Coronary artery (tissue), 2 donors: ENCODE results near the gene PACS1.

Source experiments
- DNase-seq: peaks from one replicate; pipeline ENCODE4 v3.0.0-alpha.2; 2017; ENCODE audit warnings: low spot score
- H3K27ac ChIP-seq, 2 donors: fragments of 200-600 bp; sonication (generic); one replicate each; pipeline ENCODE4 v1.5.1; 2016 to 2019
- H3K4me3 ChIP-seq: fragments of 200-600 bp; sonication (generic); 2 replicates; pipeline ENCODE4 v1.5.1; 2016; ENCODE audit warnings: mild to moderate bottlenecking, moderate library complexity
- TF ChIP-seq, protein P1 (sequence below): fragments of 200-600 bp; sonication (generic); IDR thresholded peaks from one replicate; pipeline ENCODE4 v1.5.1; 2019; ENCODE audit warnings: antibody characterized with exemption

Gene PACS1

DNA sequence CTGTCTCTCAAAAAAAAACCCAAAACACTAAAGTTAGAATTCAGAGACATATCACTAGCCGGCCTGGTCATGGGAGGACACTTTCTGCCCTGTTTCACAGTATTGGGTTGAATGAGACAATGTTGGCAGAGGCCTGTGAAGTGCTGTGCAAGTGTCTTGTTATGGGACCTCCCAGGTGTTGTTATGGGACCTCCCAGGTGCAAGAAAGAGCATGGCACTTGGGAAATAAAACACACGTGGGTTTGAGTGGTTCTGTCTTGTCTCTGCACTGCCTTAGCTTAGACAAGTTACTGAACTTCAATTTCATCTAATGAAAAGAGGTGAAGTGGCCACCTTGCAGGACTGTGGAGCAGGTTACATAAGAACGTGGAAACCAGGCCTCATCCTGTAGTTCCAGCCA, 169.4 kb downstream of the PACS1 start:
- TF ChIP-seq, protein P1, sequence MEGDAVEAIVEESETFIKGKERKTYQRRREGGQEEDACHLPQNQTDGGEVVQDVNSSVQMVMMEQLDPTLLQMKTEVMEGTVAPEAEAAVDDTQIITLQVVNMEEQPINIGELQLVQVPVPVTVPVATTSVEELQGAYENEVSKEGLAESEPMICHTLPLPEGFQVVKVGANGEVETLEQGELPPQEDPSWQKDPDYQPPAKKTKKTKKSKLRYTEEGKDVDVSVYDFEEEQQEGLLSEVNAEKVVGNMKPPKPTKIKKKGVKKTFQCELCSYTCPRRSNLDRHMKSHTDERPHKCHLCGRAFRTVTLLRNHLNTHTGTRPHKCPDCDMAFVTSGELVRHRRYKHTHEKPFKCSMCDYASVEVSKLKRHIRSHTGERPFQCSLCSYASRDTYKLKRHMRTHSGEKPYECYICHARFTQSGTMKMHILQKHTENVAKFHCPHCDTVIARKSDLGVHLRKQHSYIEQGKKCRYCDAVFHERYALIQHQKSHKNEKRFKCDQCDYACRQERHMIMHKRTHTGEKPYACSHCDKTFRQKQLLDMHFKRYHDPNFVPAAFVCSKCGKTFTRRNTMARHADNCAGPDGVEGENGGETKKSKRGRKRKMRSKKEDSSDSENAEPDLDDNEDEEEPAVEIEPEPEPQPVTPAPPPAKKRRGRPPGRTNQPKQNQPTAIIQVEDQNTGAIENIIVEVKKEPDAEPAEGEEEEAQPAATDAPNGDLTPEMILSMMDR, result no peak

DNA sequence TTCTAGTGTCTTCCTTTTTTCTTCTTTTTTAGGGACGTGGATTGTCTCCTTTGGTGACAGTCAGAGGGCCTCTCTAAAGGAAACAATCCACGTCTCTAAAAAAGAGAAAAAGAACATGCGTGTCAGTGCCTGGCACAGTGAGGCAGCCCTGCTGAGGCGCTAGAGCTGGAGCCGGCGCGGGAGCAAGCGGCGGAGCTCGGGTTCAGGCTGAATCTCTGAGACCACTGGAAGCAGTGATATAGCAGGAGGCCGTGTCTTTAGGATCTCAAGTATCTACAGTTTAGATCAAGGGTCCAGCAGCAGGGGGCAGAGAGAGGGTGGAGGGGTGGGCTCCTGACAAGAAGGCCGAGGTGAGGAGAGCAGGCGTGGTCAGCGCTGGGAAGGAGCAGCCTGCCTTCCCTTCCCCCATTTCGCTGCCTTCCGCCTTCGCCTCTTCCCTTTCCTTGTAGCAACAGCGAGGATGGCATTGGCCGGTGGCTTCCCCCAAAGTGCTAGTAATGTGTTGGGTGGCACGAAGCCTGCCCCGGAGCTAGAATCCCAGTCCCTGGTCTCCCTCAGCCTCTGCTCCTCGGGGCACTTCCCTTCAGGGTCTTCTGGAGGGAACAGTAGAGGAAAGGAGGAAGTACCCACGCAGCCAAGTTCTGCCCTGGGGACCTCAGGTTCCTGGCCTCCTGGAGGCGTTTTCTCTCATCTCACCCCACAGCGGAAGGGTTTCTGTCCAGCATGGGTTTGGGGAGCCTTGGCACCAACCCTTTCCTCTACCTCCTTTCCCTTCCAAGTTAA, 170.1 kb downstream of the PACS1 start:
- H3K27ac ChIP-seq, result no peak overlapping the region
- H3K4me3 ChIP-seq, result no peak overlapping the region
- TF ChIP-seq, protein P1, result no peak
- no peak for DNase-seq

More for the DNA sequence above, 169.4 kb downstream of the PACS1 start:
- DNase-seq, result no peak
- H3K4me3 ChIP-seq, result no peak overlapping the region
- no peak overlapping the region for H3K27ac ChIP-seq

DNA sequence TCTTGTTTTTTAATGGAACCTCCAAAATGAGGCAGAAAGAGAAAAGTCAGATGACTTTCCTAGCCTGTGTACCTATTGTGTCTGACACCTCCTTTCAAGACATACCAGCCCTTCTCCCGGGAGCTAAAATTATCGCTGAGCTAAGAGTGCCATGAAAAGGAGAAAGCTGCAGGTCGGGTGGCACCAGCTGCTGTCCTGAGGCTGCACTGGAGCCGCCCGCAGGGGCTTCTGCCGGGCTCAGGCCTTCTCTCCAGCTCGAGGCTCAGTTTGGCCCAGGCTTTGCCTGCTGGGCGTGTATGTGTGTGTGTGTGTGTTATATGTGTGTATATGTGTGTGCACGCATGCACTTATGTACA, 170.7 kb downstream of the PACS1 start:
- DNase-seq, result no peak

DNA sequence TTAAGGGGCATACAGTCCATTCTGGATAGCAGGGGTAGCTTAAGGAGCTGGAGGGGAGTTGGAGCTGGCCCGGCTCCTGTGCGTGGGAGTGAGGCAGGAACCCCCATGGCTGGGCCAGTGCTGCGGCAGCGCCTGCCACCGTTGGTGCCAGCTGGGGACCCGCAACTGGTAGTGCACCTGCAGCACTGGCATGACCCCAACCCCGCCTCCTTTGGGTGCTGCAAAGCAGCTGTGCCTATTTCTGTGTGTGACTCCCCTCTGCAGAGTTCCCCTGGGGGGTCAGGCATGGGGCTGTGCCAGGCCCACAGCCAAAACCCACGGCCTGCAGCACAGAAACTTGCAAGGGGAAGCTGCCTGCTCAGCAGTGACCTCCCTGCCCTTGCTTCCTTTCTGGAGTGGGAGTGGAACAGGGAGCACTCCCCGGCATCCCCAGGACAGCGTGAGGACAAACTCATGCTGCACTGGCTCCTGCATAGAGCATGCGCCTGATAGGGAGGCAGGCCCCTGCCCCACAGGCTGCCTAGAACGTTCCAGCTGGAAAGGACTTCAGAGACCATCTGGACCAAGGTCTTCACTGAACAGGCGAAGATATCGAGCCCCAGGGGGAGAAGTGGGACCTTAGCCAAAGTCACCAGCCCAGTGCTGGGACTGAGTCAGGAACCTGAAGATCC, 172.2 kb downstream of the PACS1 start:
- no peak for DNase-seq
- TF ChIP-seq, protein P1, result no peak
- H3K27ac ChIP-seq, result no peak overlapping the region
- H3K4me3 ChIP-seq, result no peak overlapping the region

More for the DNA sequence above, 170.7 kb downstream of the PACS1 start:
- Histone ChIP-seq H3K27ac (no peak overlapping the region), H3K4me3 (no peak overlapping the region)
- TF ChIP-seq, protein P1, result no peak

DNA sequence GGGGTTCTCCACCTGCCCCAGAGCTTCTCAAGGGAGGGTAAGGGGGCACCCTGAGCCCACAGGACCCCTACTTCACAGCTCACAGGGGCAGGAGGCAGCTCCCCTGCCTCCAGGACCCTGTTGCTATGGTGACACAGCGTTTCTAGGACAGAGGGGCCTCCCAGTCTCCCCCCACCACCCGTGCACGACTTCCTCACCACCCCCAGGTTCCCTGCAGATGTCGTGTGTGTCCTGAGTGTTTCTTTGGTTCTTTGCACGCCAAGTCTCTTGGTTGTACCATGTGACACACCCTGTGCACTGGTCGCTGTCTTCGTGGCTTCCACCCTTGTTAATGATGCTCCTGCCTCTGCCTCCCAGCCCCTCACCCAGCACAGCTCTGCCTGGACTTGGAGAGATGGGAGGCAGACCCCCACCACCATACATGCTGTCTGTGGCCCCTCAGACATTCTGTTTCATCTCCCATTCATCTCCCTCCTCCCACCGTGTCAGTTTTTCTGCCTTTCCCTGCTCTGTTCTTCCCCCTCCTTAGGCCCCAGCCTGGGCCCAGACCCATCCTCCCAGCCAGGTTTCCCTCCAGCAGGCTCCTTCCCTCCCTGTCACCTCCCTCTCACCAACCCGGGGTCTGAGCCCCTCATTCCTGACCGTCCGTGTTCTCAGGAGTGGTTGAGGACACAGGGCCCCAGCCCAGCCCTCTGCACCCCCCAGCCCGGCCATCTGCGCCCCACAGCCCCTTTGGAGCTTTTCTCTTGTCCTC, 173.9 kb downstream of the PACS1 start:
- no peak for DNase-seq
- Histone ChIP-seq H3K27ac (no peak overlapping the region), H3K4me3 (no peak overlapping the region)
- TF ChIP-seq, protein P1, result no peak

DNA sequence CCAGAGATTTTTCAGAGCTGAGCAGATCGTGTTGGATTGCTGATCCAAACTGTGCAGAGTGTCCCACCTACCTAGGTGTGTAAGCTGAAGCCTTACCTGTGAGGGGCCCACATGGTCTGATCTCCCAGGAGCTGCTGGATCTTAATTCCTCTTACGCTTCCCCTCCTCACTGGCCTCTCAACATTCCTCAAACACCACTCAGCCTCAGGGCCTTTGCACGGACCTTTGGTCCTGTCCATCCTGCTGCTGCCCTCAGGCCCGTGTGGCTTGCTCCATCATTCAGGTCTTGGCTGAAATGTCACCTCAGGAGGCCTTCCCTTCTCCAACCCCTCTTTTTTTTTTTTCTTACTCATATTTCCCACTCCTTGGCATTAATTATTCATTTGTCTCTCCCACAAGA, 177.2 kb downstream of the PACS1 start:
- TF ChIP-seq, protein P1, result no peak
- DNase-seq, result no peak
- no peak overlapping the region for H3K27ac ChIP-seq
- no peak overlapping the region for H3K4me3 ChIP-seq
